ENCODE data around the gene EZR. TPM values are rescaled to one million over a fixed set of nuclear protein-coding genes. Genes with fewer than 3 reads are reported as not detected.

The EZR gene
- polyA plus RNA-seq, 4 donors: 172 to 755 (median 479) TPM

Other genes with a start within 250 kb of the EZR start
- 100 to 1,000 TPM; 114 to 451 (median 307) TPM for gene DYNLT1, start 174.6 kb downstream of the EZR start, polyA plus RNA-seq
- gene SYTL3, start 169.3 kb downstream of the EZR start, polyA plus RNA-seq: 1 to 10 TPM; 2.9 to 5.7 (median 4.4) TPM
- gene RSPH3, start 180.8 kb upstream of the EZR start, polyA plus RNA-seq: 10 to 100 TPM in 1 of 4 donors, 1 to 10 TPM in 3; 5.1 to 12.5 (median 6.1) TPM
- gene TAGAP, start 225.6 kb upstream of the EZR start, polyA plus RNA-seq: 1 to 10 TPM in 3 of 4 donors, under 1 TPM in 1; 0.45 to 3.8 (median 1.9) TPM